ENCODE results near the gene GPR27. TPM values are rescaled to one million over a fixed set of nuclear protein-coding genes. Genes with fewer than 3 reads are reported as not detected.

The GPR27 gene
- total and polyA plus RNA-seq, 2 experiments from 2014 or later = 7.8 to 11.8 TPM

GRCh38 chr3:71705681-71706080, 48.0 kb upstream of the GPR27 start (continued):
- TF ChIP-seq ZNF462 (CRISPR knock-in tag; IDR thresholded peaks at IDR 0.05) (no peak), CTCF (conservative IDR thresholded peaks at IDR 0.05; ENCODE audit: low read depth in 2 of 2) (no peak), REST (IDR thresholded peaks at IDR 0.05; ENCODE audit: unreplicated experiment) (no peak), ETS1 (IDR thresholded peaks at IDR 0.05) (no peak)
